Measurements from ENCODE around the gene MRPL17. TPM values are rescaled to one million over a fixed set of nuclear protein-coding genes. Genes with fewer than 3 reads are reported as not detected.
"Not testable (repeated sequence)": the region's sequence is repeated elsewhere in the genome, so short reads cannot be mapped to it uniquely, and the experiment has no call there.

Gene MRPL17
- total and polyA plus RNA-seq, 4 donors: 14.0 to 21.8 (median 19.0) TPM

DNA sequence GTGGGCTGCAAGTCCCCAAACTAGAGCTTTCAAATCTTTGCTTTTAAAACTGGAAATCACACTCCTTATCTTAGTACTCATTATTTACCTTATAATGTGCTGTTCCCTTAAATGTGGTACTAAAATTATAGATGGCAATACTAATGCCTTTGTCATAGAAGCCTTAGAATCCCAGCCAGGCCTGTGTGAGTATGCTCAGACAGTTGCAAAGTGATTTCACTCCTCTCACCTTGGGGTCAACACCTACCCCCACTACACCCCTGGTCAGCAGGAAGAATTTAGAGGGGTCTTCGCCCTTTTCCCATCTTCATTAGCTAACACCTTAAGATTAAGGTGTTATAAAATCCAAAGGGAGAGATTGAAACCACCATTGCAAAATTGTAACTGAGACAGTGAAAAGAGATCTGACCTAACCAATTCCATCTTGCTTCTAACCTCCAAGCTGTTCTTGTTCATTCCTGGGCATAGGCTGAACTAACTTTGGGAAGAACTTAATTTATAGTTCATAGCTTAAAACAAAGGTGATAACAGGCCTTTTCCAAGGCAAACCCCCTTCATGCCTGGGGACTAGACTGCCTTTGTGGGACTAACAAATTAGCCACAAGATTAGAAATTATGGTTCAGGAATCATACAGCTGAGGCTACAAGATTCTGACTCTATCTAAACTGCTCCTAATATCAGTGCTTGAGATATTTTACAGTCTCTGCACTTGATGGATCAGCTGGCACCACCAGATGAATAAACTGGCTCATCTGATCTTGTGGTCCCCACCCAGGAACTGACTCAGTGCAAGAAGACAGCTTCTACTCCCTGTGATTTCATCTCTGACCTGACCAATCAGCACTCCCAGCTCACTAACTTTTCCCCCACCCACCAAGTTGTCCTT lies 10.4 kb upstream of the MRPL17 start:
- no peaks in the 10 kb centered on the region for H3K9me3 ChIP-seq (ENCODE audit: control insufficient read depth in 4 of 4, low read length in 3 of 4)
- H3K36me3 ChIP-seq (ENCODE audit: control insufficient read depth in 4 of 4, insufficient read depth in 3 of 4, low read depth in 1 of 4, low read length in 3 of 4): no peaks in the 10 kb centered on the region
- H3K4me3 ChIP-seq (ENCODE audit: low read depth in 1 of 3, low read length in 3 of 3): no peak overlapping the region
- WGBS: 94% methylated on average over 1 of the region's 1 CpG
- no peak overlapping the region for H3K9ac ChIP-seq (ENCODE audit: low read depth in 1 of 2, low read length in 2 of 2)
- no peak overlapping the region for H3K27ac ChIP-seq (ENCODE audit: low read depth in 1 of 2, low read length in 2 of 2)
- no peak for TF ChIP-seq JUND (IDR thresholded peaks at IDR 0.05)
- TF ChIP-seq GABPA (IDR thresholded peaks at IDR 0.05 in 1 of 2, conservative IDR thresholded peaks at IDR 0.05 in 1 of 2): no peak
- TF ChIP-seq FOXA2 (IDR thresholded peaks at IDR 0.05): no peak
- TF ChIP-seq HNF4G (IDR thresholded peaks at IDR 0.05): no peak
- TF ChIP-seq TAF1 (conservative IDR thresholded peaks at IDR 0.05): no peak
- TF ChIP-seq, protein P1, sequence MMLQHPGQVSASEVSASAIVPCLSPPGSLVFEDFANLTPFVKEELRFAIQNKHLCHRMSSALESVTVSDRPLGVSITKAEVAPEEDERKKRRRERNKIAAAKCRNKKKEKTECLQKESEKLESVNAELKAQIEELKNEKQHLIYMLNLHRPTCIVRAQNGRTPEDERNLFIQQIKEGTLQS (IDR thresholded peaks at IDR 0.05): no peak
- no peak for TF ChIP-seq HNF4A (conservative IDR thresholded peaks at IDR 0.05)
- H3K27me3 ChIP-seq (ENCODE audit: control insufficient read depth in 4 of 4, insufficient read depth in 4 of 4, low read length in 3 of 4): no peaks in the 10 kb centered on the region
- DNase-seq (ENCODE audit: low spot score): no peak
- no peaks in the 10 kb centered on the region for H3K4me1 ChIP-seq (ENCODE audit: control insufficient read depth in 4 of 4, insufficient read depth in 4 of 4, low read length in 3 of 4)

- Histone ChIP-seq H3K9ac (ENCODE audit: low read depth in 1 of 2, low read length in 2 of 2) (no peak overlapping the region), H3K4me1 (ENCODE audit: control insufficient read depth in 4 of 4, insufficient read depth in 4 of 4, low read length in 3 of 4) (no peaks in the 10 kb centered on the region), H3K27me3 (ENCODE audit: control insufficient read depth in 4 of 4, insufficient read depth in 4 of 4, low read length in 3 of 4) (no peaks in the 10 kb centered on the region), H3K36me3 (ENCODE audit: control insufficient read depth in 4 of 4, insufficient read depth in 3 of 4, low read depth in 1 of 4, low read length in 3 of 4) (no peaks in the 10 kb centered on the region), H3K27ac (ENCODE audit: low read depth in 1 of 2, low read length in 2 of 2) (no peak overlapping the region), H3K9me3 (ENCODE audit: control insufficient read depth in 4 of 4, low read length in 3 of 4) (no peaks in the 10 kb centered on the region), H3K4me3 (ENCODE audit: low read depth in 1 of 3, low read length in 3 of 3) (no peak overlapping the region)
- TF ChIP-seq HNF4G (IDR thresholded peaks at IDR 0.05) (no peak), RXRA (IDR thresholded peaks at IDR 0.05) (no peak), REST (IDR thresholded peaks at IDR 0.05) (no peak), FOXA2 (IDR thresholded peaks at IDR 0.05) (no peak), SP1 (IDR thresholded peaks at IDR 0.05) (no peak), NR2F2 (IDR thresholded peaks at IDR 0.05) (no peak), YY1 (IDR thresholded peaks at IDR 0.05) (no peak), MAX (IDR thresholded peaks at IDR 0.05) (no peak)
- DNase-seq (ENCODE audit: low spot score): no peak
Measured at GRCh38 chr11:6692128-6692527, 9.0 kb upstream of the MRPL17 start.

DNA sequence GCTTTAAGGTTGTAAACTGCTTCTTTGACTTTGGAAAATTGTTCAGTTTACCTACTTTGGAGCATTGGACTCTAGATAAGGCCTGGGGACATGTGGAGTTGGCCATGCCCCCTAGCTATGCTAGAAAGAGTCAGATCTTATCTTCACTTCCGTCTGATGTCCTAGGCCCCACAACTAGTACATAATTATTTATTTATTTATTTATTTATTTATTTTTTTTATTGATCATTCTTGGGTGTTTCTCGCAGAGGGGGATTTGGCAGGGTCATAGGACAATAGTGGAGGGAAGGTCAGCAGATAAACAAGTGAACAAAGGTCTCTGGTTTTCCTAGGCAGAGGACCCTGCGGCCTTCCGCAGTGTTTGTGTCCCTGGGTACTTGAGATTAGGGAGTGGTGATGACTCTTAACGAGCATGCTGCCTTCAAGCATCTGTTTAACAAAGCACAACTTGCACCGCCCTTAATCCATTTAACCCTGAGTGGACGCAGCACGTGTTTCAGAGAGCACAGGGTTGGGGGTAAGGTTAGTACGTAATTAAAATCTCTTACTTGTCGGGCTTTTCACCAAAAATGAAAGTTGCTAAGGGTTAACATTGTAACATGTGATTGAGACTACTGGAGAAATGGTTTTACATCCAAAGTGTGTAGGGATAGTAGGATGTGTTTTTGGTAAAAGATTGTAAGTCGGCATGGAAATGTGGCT lies 7.4 kb upstream of the MRPL17 start:
- H3K27ac ChIP-seq (ENCODE audit: low read depth in 1 of 2, low read length in 2 of 2); DNase-seq (ENCODE audit: low spot score); H3K9ac ChIP-seq (ENCODE audit: low read depth in 1 of 2, low read length in 2 of 2); H3K4me1 ChIP-seq (ENCODE audit: control insufficient read depth in 4 of 4, insufficient read depth in 4 of 4, low read length in 3 of 4); H3K9me3 ChIP-seq (ENCODE audit: control insufficient read depth in 4 of 4, low read length in 3 of 4); H3K27me3 ChIP-seq (ENCODE audit: control insufficient read depth in 4 of 4, insufficient read depth in 4 of 4, low read length in 3 of 4); H3K36me3 ChIP-seq (ENCODE audit: control insufficient read depth in 4 of 4, insufficient read depth in 3 of 4, low read depth in 1 of 4, low read length in 3 of 4); H3K4me3 ChIP-seq (ENCODE audit: low read depth in 1 of 3, low read length in 3 of 3): not testable (repeated sequence)
- 80% methylated on average over 8 of the region's 11 CpGs for WGBS

Data from liver (tissue), 9 donors.